Stimulated activated CD4-positive, alpha-beta T cell treated with anti-CD3 and anti-CD28 coated beads, TNF-alpha, amount 100 ng/mL, for 24 hours (primary cell): ENCODE results near the gene LETM1.

ENCODE experiments used
- DNase-seq, 3 experiments: peaks; one replicate each; pipeline ENCODE4 v3.0.0-alpha.2; 2020; ENCODE audit warnings: low read depth in 3 of 3

The LETM1 gene

GRCh38 chr4:1762264-1763010 is 93.5 kb downstream of the LETM1 start:
- DNase-seq: no peak
